Endometrium (tissue), 2 donors: ENCODE data around the gene SLIT3.
A peak's percentile ranks its signal among the peaks of the same experiment; 100 is the strongest.

Source experiments
- FAIRE-seq: peaks from 2 replicates; lab custom pipeline; 2012; peaks lifted over from hg19 to GRCh38; lab: Jason Lieb, UNC
- donor health status: control.
- donor health status: control.

Gene SLIT3

GRCh38 chr5:169174923-169175322, 126.0 kb downstream of the SLIT3 start:
- no peak for FAIRE-seq

GRCh38 chr5:169173372-169173771, 127.6 kb downstream of the SLIT3 start:
- FAIRE-seq, result no peak

- FAIRE-seq, result no peak
Measured at GRCh38 chr5:169171515-169171914, 129.4 kb downstream of the SLIT3 start.

- no peak for FAIRE-seq
Measured at GRCh38 chr5:169169783-169170182, 131.2 kb downstream of the SLIT3 start.

GRCh38 chr5:169168280-169168679, 132.7 kb downstream of the SLIT3 start:
- no peak for FAIRE-seq

- no peak for FAIRE-seq
Measured at GRCh38 chr5:169166078-169166477, 134.9 kb downstream of the SLIT3 start.

GRCh38 chr5:169165052-169165451, 135.9 kb downstream of the SLIT3 start:
- no peak for FAIRE-seq

GRCh38 chr5:169164481-169164925, 136.4 kb downstream of the SLIT3 start:
- FAIRE-seq, result no peak

- no peak for FAIRE-seq
Measured at GRCh38 chr5:169162407-169162806, 138.5 kb downstream of the SLIT3 start.

GRCh38 chr5:169161022-169161680, 139.8 kb downstream of the SLIT3 start:
- FAIRE-seq, result peak; percentile 76

GRCh38 chr5:169160405-169160901, 140.5 kb downstream of the SLIT3 start:
- no peak for FAIRE-seq

- no peak for FAIRE-seq
Measured at GRCh38 chr5:169158764-169159163, 142.2 kb downstream of the SLIT3 start.

- no peak for FAIRE-seq
Measured at GRCh38 chr5:169157064-169157463, 143.9 kb downstream of the SLIT3 start.

GRCh38 chr5:169154679-169155078, 146.3 kb downstream of the SLIT3 start:
- FAIRE-seq, result no peak

GRCh38 chr5:169153405-169153804, 147.5 kb downstream of the SLIT3 start:
- FAIRE-seq, result no peak

- no peak for FAIRE-seq
Measured at GRCh38 chr5:169152946-169153345, 148.0 kb downstream of the SLIT3 start.

GRCh38 chr5:169152453-169152852, 148.5 kb downstream of the SLIT3 start:
- FAIRE-seq, result no peak

GRCh38 chr5:169151051-169151805, 149.7 kb downstream of the SLIT3 start:
- FAIRE-seq, result no peak

- no peak for FAIRE-seq
Measured at GRCh38 chr5:169150108-169150507, 150.8 kb downstream of the SLIT3 start.

GRCh38 chr5:169149317-169149716, 151.6 kb downstream of the SLIT3 start:
- no peak for FAIRE-seq

- peak; percentile 76 for FAIRE-seq
Measured at GRCh38 chr5:169148138-169148740, 152.7 kb downstream of the SLIT3 start.

- FAIRE-seq, result no peak
Measured at GRCh38 chr5:169147534-169147933, 153.4 kb downstream of the SLIT3 start.

GRCh38 chr5:169146158-169146557, 154.8 kb downstream of the SLIT3 start:
- no peak for FAIRE-seq
